MM.1S (cell line): Measurements from ENCODE around the gene ARHGEF40.

Experiments
- CTCF ChIP-seq: fragments of 300-600 bp; sonication (generic); IDR thresholded peaks from 2 replicates; pipeline ENCODE4 v1.5.1; 2016; ENCODE audit warnings: antibody characterized with exemption, low read length, mixed read lengths
- EZH2 ChIP-seq: fragments of 300-600 bp; sonication (generic); optimal IDR thresholded peaks from 2 replicates; pipeline ENCODE3; 2017; ENCODE audit warnings: low read depth, mild to moderate bottlenecking, antibody characterized with exemption, low read length, mixed read lengths
- EZH2phosphoT487 ChIP-seq: fragments of 300-600 bp; sonication (generic); IDR thresholded peaks from 2 replicates; pipeline ENCODE4 v1.6.1; 2018; ENCODE audit warnings: antibody characterized with exemption, low read length

GRCh38 chr14:21103411-21103709, 33.3 kb downstream of the ARHGEF40 start:
- TF ChIP-seq CTCF (no peak), EZH2 (no peak), EZH2phosphoT487 (no peak)
